Stimulated activated CD8-positive, alpha-beta memory T cell treated with anti-CD3 and anti-CD28 coated beads, Interleukin-7, amount 100 ng/mL, for 1 hour (primary cell): Measurements from ENCODE around the gene GJC3.
"Not testable (repeated sequence)": the region's sequence is repeated elsewhere in the genome, so short reads cannot be mapped to it uniquely, and the experiment has no call there.

Experiments
- DNase-seq, 2 donors: peaks; one replicate each; pipeline ENCODE4 v3.0.0-alpha.2; 2020; ENCODE audit warnings: low read depth in 2 of 2

The GJC3 gene

DNA sequence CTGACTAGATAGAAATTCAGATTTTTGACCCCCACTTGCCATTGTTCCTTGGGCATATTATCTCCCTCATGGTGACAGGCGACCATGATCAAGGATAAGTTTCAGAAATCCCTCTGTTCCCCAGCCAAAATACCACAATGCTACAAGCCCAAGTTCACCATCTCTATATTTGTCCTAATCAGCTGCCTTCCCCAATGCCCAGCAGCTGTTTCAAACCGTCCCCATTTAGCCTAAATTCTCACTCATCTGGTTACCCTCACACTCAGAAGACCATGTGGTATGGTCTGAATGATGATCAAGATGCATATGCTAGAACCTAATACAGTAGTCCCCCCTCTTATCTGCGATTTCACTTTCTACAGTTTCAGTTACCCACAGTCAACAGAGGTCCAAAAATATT, 956 bp upstream of the GJC3 start:
- no peak for DNase-seq

DNA sequence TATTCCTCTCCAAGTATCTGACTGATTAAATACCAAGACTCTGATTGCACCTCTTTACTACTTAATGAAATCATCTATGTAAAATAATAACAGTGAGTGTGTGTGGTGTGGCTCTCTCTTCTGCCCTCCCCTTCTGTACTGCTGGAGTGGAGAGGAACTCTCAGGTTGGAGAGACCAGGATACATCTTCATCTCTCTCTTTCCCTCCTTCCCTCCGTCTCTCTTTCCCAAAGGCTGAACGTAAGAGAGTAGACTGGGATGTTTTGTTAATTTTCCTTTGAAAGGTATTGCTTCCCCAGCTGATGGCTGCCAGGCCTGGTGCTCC, 272 bp upstream of the GJC3 start:
- DNase-seq, result no peak

DNA sequence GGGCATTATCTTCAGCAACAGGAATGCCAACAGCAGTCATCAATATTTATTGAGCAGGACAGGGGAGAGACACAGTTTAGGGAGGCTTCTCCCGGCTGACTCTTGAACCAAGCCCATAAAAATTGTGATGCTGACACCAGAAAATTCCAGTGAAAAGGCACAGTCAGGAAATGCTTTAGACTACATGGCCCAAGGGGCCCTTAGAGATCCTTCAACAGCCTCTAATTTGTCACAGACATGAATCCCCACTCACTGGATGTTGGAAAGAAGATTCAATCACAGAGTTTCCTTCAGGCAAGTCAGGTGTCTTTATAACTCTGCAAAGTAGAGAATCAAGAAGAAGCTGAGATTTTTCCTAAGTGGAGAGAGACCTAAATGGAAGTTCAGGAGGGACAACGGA, 1.2 kb downstream of the GJC3 start:
- no peak for DNase-seq

DNA sequence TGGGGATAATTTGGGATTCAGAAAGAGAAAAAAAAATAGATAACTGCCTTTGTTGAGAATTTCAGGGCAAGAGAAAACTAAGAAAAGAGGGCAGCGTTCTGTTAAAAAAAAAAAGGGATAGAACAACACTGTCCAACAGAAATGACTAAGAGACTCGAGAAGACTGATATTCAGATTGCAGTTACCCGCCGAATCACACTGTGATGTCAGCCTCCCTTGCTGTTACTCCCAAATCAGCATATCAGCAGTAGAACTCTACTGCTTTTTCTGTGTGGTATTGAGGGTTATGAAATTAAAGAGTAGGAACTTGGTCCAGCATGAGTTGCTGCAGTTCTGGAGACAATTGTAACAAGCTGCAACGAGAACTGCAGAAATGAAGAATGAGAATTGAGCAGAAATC, 1.9 kb downstream of the GJC3 start:
- no peak for DNase-seq

DNA sequence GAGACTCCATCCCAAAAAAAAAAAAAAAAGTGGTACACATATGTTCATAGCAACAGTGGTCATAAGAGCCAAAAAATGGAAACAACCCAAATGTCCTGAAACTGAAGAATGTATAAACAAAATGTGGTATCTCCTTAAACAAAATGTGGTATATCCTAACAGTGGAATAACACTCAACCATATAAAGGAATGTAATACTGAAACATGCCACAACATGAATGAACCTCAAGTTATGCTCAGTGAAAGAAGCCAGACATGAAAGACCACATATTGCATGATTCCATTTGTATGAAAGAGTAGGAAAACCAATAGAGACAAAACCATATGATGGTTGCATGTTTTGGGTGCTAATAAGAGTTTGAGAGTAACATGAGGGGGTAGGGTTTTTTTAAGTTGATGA, 3.1 kb downstream of the GJC3 start:
- no peak for DNase-seq

DNA sequence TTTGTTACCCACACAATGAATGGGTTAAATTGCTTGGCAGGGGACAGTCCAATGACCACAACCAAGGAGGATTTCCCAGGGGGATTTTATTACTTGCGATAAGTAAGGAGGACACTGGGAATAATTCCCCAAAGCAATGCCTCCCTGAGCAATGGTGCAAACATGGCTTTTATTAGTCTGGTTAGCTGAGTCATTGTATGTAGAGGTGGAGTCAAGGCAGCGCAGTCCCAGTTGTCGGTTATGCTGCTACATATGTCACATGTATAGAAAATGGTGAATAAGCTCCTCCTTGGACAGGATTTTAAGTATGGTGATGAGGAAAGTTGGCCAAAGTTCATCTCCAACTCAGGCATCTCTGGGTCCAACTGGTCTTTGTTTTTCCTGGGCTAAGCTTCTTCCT, 6.2 kb downstream of the GJC3 start:
- DNase-seq, result no peak

DNA sequence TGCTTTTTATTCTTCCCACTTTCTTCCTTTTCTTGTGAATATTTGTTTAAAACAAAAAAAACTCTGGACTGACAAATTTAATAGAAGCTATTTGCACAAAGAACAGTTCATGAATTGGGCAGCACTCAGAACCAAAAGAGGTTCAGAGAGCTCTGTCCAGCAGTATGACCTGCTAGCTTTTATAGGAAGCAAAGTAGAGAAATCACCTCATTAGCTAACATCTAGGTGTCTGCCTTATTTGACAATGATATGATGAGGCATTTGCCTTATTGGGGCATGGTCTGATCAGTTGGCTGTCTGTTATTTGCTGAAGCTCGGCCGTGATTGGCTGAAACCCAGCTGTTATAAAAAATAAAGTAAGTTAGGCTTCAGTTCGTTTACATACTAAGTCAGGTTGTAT, 9.3 kb downstream of the GJC3 start:
- DNase-seq, result no peak

DNA sequence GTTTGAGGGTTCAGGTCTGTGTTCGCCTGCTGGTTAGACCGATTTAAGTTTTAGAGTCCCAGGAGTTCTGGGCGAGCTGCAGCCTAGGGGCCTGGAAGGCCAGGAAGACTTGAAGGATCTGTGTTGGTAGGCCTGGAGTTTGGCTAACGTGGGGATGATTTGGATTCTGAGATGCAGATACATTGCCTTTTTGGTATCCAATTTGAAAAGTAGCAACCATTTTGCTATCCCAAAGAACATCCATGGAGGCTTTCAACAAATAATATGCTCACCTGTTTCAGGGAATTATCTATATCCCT, 9.7 kb downstream of the GJC3 start:
- DNase-seq, result no peak

DNA sequence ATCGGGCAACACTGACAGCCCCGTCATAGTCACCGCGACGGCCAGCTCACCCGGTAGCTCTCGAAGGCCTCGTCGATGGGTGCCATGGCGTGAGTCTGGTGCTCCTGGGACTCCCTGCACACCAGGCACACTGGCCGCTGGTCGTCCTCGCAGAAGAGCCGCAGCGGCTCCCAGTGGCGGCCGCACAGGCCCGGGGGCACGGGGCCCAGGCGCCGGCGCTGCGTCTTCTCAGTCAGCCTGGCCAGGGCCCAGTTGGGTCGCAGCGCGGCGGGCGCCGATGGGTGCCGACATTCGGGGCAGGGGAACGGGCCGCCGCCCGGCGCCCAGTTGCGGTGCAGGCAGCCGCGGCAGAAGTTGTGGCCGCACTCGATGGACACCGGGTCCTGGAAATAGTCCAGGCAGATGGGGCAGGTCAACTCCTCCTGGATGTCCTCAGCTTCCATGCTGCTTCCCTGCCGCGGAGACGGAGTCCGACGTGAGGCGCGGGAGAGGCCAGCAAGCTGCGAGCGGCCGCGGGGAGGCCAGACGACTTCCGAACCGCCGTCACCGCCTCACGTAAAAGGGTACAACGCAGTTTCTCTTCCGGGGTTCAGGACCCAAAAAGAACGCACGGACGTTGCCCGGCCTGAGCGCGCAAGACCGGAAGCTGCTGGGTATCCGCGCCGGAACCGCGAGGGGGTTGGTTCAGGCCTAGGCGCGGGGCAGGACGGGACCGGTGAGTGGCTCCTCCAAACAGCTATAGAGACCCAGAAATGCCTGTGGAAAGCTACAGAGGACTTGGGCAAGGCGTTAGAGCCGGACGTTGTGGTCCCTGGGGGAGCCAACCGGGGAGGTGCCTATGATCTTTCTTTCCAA, 10.2 kb downstream of the GJC3 start, which contains the start of gene TRIM4:
Gene TRIM4 (minus strand): TSS at position 572 of the 855 bp plus-strand sequence. CDS start 129 bp downstream, at position 443.
- peak; percentile 74 to 76 for DNase-seq

DNA sequence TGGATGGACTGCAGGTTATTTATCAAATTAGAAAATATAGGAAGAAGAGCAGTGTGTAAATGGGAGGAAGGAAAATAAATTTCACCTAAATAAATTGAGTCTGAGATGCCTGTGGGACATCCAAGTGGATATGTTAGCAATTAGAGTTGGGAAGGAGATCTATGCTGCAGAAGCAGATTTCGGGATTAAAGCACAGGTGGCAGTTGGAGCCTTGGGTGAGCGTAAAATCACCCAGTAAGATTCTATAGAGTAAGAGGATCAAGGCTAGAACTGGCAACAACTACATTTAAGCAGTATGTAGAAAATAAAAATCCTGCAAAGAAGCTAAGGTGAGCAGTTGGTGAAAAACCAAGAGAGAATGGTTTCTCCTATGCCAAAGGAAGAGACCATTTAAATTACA, 18.4 kb downstream of the GJC3 start:
- DNase-seq, result no peak

DNA sequence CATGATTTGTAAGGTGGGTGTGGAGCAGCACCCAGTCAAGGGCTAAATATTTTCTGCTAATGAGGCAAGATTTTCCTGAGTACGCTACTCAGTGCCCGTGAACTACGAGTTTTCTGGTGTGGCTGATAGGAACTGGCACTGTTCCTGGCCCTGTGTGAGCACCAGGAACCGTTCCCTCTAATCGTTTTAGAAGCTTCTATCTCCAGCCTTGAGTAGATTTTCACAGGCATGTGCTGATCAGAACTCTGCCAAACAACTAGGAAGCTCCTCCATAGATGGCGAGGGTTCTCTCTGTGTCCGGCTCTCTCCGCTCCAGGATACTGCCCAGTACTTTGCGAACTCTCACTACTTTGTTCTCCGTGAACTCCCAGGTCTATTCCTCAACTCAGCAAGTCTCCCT, 27.8 kb downstream of the GJC3 start:
- DNase-seq, result no peak

DNA sequence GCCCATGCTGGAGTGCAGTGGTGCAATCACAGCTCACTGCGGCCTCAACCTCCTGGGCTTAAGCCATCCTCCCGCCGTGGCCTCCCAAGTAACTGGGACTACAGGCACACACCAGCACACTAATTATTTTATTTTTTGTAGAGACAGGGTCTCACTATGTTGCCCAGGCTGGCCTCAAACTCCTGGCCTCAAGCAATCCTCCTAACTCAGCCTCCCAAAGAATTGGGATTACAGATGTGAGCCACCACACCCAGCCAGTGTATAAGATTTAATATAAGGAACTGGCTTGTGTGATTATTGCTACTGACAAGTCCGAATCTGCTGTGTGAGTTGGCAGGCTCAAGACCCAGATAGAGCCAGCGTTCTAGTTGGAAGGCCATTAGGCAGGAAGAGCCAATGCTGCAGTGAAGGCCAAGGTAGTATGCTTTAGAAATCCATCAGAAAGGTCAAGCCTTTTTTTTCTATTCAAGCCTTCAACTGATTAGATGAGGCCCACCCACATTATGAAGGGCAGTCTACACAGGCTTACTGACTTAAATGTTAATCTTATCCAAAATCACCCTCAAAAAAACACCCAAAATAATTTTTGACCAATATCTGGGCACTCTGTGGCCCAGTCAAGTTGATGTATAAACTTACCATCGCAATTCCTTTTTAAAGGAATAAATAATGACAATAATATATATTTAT, 29.4 kb downstream of the GJC3 start:
- DNase-seq, result no peak

DNA sequence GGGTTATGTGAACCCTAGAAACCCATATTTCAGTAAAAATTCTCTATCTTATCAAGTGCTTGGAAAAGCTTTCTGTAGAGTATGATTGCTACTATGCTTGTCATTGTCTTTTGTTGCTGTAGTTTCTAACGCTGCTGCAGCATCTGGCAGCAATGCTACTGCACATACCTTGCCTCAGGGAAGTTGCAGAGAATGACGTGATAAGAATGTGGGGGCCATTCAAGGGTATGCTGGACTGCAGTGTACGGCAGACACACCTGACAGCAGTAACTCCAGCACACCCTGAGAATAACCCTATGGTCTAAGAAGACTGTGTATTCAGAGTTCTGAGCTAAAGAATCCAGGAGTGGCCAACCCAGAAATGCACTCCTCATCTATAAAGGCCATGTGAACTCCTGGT, 30.6 kb downstream of the GJC3 start:
- no peak for DNase-seq

DNA sequence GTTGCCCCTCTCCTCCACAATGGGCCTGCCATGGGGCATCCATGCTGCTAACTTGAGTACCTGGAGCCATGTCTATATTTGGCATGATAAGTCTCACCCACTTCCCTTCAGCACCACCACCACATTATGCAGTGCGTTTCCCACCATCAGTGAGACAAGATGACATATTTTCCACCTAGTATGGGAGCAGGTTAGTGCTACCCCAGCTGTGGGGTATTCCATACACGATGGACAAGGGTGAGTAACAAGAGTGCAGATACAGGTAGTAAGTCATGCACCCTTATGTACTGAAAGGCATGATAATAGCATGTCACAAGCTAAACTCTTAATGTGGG, 31.4 kb downstream of the GJC3 start:
- DNase-seq, result no peak

DNA sequence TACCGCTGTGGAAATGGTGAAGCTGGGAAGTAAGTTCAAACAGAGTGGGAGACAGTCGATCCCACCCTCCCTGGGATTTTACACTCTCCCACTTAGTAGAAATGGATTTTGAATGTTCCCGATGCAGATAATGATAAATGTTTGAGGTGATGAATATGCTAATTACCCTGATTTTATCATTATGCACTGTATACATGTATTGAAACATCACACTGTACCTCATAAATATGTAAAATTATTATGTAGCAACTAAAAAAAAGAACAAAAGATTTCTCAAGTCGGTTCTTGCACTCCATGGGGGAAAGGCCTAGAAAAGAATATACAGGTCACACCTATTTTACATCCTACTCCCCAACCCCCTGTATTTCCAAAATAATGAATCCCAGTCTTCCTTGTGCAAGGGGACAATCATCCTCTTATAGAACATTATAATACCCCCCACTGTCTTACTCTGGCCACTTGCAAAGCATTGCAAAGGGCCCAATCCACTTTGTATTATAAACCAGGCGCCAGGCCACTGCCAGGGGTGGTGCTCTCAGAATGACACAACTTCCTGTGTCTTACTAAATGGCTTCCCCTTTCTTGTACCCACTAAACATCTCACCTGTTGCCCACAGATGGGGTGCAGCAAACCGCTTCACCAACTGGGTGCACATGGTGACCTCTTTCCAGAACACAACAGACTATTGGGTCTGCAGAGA, 31.9 kb downstream of the GJC3 start:
- no peak for DNase-seq

DNA sequence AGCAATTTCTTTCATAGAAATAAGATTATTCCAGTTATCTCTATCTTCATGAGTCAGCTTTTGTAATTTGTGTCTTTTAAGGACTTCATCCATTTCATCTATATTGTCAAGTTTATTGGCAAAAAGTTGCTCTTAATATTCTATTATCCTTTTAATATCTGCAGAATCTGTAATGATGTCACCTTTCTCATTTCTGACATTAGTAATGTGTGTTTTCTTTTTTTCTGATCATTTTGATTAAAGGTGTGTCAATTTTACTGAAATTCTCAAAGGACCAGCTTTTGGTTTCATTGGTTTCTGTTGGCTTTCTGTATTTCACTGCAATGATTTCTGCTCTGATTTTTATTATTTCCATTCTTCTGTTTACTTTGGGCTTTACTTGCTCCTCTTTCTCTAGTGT, 34.7 kb downstream of the GJC3 start:
- DNase-seq, result no peak

DNA sequence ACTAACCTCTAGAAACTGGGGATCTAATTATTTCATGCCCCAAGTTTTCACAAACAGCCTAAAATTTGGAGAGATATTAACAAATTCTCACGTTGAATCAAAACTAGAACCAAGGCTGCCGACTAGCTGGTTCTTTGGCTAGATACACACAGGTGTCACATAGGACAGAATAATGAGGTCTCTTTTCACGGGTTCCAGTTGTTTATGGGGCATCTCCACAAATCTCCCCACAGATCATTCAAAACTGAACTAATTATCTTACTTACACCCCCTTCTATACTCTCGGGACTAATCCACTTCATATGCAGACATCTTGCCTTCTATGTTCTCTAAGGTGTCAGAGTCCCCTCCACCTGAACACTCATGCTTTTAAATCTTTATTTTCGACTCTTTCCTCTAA, 36.1 kb downstream of the GJC3 start:
- no peak for DNase-seq

DNA sequence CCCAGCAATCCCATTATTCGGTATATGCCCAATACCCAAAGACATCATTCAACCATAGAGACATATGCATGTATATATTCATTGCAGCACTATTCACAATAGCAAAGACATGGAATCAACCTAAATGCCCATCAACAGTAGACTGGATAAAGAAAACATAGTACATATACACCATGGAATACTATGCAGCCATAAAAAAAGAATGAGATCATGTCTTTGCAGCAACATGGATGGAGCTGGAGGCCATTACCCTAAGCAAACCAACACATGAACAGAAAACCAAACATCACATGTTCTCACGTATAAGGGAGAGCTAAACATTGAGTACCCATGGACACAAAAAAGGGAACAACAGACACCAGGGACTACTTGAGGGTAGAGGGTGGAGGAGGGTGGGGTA, 39.1 kb downstream of the GJC3 start:
- not testable (repeated sequence) for DNase-seq

DNA sequence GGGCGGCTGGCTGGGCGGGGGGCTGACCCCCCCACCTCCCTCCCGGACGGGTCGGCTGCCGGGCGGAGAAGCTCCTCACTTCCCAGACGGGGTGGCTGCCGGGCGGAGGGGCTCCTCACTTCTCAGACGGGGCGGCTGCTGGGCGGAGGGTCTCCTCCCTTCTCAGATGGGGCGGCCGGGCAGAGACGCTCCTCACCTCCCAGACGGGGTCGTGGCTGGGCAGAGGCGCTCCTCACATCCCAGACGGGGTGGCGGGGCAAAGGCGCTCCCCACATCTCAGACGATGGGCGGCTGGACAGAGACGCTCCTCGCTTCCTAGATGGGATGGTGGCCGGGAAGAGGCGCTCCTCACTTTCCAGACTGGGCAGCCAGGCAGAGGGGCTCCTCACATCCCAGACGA, 41.1 kb downstream of the GJC3 start:
- DNase-seq, result not testable (repeated sequence)

DNA sequence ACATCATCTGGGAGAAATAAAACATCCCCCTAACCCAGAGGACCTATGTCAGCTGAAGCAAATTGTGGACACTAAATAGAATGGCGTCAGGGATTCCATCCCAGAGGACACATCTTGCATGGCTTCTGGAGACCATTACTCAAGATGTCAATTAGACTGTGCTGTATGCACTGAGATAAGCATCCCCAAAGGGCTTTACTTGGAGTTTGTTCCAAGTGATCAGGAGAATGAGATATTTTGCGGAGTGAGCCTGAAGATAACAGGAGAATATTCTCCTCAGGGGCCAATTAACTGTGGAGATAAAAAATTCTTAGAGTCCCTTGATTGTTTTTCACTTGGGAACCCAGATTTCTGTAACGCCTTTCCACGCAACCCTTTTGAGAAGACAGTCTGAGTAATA, 48.0 kb downstream of the GJC3 start:
- no peak for DNase-seq

DNA sequence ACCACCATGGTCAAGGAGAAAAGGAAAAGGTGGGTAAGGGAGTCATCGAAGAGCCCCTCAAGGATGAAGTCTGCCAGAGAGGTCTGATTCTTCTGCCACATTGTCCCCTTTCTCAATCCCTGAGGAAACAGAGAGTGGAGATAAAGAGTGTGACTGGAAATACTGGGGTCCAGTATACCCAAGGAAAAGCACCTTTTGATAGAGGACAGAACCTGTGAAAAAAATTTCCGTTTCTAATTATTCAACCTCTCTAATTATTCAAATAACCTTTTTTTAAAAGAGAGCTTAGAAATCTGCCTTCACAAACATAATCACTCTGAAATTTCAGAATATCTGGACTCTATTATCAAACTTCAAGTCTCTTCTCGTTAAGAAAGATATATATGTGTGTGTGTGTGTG, 52.5 kb downstream of the GJC3 start, which contains the start of gene OR2AE1:
Gene OR2AE1 (minus strand): TSS at position 101 of the 400 bp plus-strand sequence. CDS start 0 bp downstream, at position 101.
- DNase-seq, result no peak

DNA sequence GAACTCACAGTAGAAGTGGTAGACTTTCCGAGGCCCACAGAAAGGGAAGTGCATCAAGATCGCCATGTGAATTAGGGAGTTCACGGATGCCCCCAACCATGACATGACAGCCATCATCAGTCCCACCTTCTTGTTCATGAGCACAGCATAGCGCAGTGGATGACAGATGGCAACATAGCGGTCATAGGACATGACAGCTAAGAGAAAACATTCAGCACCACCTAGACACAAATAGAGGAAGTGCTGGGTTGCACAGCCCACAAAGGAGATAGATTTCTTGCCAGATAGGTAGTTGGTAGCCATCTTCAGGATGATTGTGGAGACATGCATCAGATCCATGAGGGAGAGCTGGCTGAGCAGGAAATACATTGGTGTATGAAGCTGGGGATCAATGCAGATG, 52.9 kb downstream of the GJC3 start:
- no peak for DNase-seq
